Neural cell (in vitro differentiated cells): ENCODE data around the gene NRAS. TPM values are rescaled to one million over a fixed set of nuclear protein-coding genes. Genes with fewer than 3 reads are reported as not detected.

Experiments
- H2AFZ ChIP-seq: fragments of 200-600, 300-800 bp; sonication (generic), shearing (Covaris generic); 2 replicates; pipeline ENCODE4 v1.6.0; 2014; ENCODE audit warnings: low read depth, mild to moderate bottlenecking, antibody characterized with exemption, low read length, moderate library complexity
- H3F3A ChIP-seq: fragments of 200-600 bp; shearing (Covaris generic); 2 replicates; pipeline ENCODE4 v1.6.1; 2016; ENCODE audit warnings: mild to moderate bottlenecking, moderate library complexity, mixed read lengths, antibody characterized with exemption, low read length; ENCODE audit not compliant: insufficient read depth, poor library complexity, severe bottlenecking
- H3K27ac ChIP-seq: fragments of 200-600, 300-800 bp; sonication (generic), shearing (Covaris generic); 2 replicates; pipeline ENCODE4 v1.5.1; 2014; ENCODE audit warnings: mild to moderate bottlenecking, low read length, moderate library complexity
- H3K27me3 ChIP-seq: fragments of 300-800, 200-600 bp; sonication (generic), shearing (Covaris generic); 2 replicates; pipeline ENCODE4 v1.6.0; 2014; ENCODE audit warnings: mild to moderate bottlenecking, low read depth, low read length, moderate library complexity; ENCODE audit not compliant: insufficient read depth
- H3K36me3 ChIP-seq: fragments of 300-800, 200-600 bp; sonication (generic), shearing (Covaris generic); 2 replicates; pipeline ENCODE4 v1.5.1; 2014; ENCODE audit warnings: mild to moderate bottlenecking, antibody characterized with exemption, low read length, moderate library complexity; ENCODE audit not compliant: insufficient read depth
- H3K4me2 ChIP-seq: fragments of 300-800, 200-600 bp; sonication (generic), shearing (Covaris generic); 2 replicates; pipeline ENCODE4 v1.6.0; 2014; ENCODE audit warnings: mild to moderate bottlenecking, low read length
- H3K4me3 ChIP-seq: fragments of 300-800, 200-600 bp; sonication (generic), shearing (Covaris generic); 2 replicates; pipeline ENCODE4 v1.5.1; 2014; ENCODE audit warnings: mild to moderate bottlenecking, low read length, moderate library complexity
- H3K79me2 ChIP-seq: fragments of 200-600 bp; shearing (Covaris generic); replicated peaks from 2 replicates; pipeline ENCODE4 v1.6.0; 2014; ENCODE audit warnings: mild to moderate bottlenecking, low read length, moderate library complexity; ENCODE audit not compliant: insufficient read depth
- H3K9ac ChIP-seq: fragments of 300-800, 200-600 bp; sonication (generic), shearing (Covaris generic); 2 replicates; pipeline ENCODE4 v1.6.1; 2016; ENCODE audit warnings: mild to moderate bottlenecking, low read length, mixed read lengths
- H3K9me2 ChIP-seq: fragments of 200-600 bp; shearing (Covaris generic); 2 replicates; pipeline ENCODE4 v1.6.1; 2016; ENCODE audit warnings: mild to moderate bottlenecking, low read length, mixed read lengths; ENCODE audit not compliant: insufficient read depth
- H3K9me3 ChIP-seq: fragments of 200-600, 300-800 bp; sonication (generic), shearing (Covaris generic); 2 replicates; pipeline ENCODE4 v1.6.1; 2016; ENCODE audit warnings: mild to moderate bottlenecking, mixed run types, low read length, moderate library complexity, mixed read lengths
- H4K20me1 ChIP-seq: fragments of 200-600 bp; shearing (Covaris generic); 2 replicates; pipeline ENCODE4 v1.6.1; 2016; ENCODE audit warnings: mild to moderate bottlenecking, mixed run types; ENCODE audit not compliant: insufficient read depth
- EP300 ChIP-seq: fragments of 450-650 bp; conservative IDR thresholded peaks from 2 replicates; pipeline ENCODE4 v1.6.1; 2014; ENCODE audit warnings: antibody characterized with exemption, mild to moderate bottlenecking, moderate library complexity; ENCODE audit not compliant: poor library complexity, severe bottlenecking
- EZH2 ChIP-seq: fragments of 200-600, 300-800 bp; shearing (Covaris generic), sonication (generic); IDR thresholded peaks from 2 replicates; pipeline ENCODE4 v1.6.1; 2014; ENCODE audit warnings: antibody characterized with exemption, low read length, borderline replicate concordance, mild to moderate bottlenecking; ENCODE audit not compliant: insufficient read depth, poor library complexity, severe bottlenecking
- MXI1 ChIP-seq: fragments of 450-650 bp; conservative IDR thresholded peaks from 2 replicates; pipeline ENCODE4 v1.6.1; 2014; ENCODE audit warnings: antibody characterized with exemption, mild to moderate bottlenecking; ENCODE audit not compliant: poor library complexity, severe bottlenecking
- POLR2AphosphoS5 ChIP-seq: IDR thresholded peaks from 2 replicates; pipeline ENCODE4 v1.6.1; 2012
- RAD21 ChIP-seq: fragments of 450-650 bp; conservative IDR thresholded peaks from 2 replicates; pipeline ENCODE4 v1.6.1; 2014; ENCODE audit warnings: antibody characterized with exemption, mild to moderate bottlenecking, moderate library complexity
- REST ChIP-seq: IDR thresholded peaks from 2 replicates; pipeline ENCODE4 v1.6.1; 2012; ENCODE audit warnings: borderline replicate concordance
- SMC3 ChIP-seq: fragments of 450-650 bp; conservative IDR thresholded peaks from 2 replicates; pipeline ENCODE4 v1.6.1; 2014; ENCODE audit warnings: antibody characterized with exemption, mild to moderate bottlenecking, moderate library complexity; ENCODE audit not compliant: poor library complexity
- TAF1 ChIP-seq: IDR thresholded peaks from 2 replicates; pipeline ENCODE4 v1.6.1; 2012; ENCODE audit warnings: low read depth
- polyA plus RNA-seq: library from polyadenylated mRNA; depleted of rRNA; stranded (reverse); fragments of >200 nt; gene quantifications from 2 replicates; pipeline ENCODE4 v1.2.3, GENCODE V29; 2014
- small RNA-seq, 3 experiments: library from RNA; depleted of rRNA; stranded (forward); fragments of <200 nt; gene quantifications; one replicate each; pipeline ENCODE3, GENCODE V24; 2012
- TF ChIP-seq, protein P1 (sequence below): fragments of 450-650 bp; IDR thresholded peaks from 2 replicates; pipeline ENCODE4 v1.5.1; 2014; ENCODE audit warnings: antibody characterized with exemption, mild to moderate bottlenecking, moderate library complexity; ENCODE audit not compliant: poor library complexity, severe bottlenecking

NRAS gene
- polyA plus RNA-seq, 1 donor from 2014 or later: 56.5 TPM

GRCh38 chr1:114660238-114660637 is 56.3 kb downstream of the NRAS start:
- H3K79me2 ChIP-seq: no peaks in the 10 kb centered on the region
- no peaks in the 10 kb centered on the region for H3F3A ChIP-seq
- H3K4me3 ChIP-seq: no peak overlapping the region
- no peaks in the 10 kb centered on the region for H4K20me1 ChIP-seq
- H3K27me3 ChIP-seq: no peaks in the 10 kb centered on the region
- TF ChIP-seq MXI1 (no peak), REST (no peak), EZH2 (no peak), POLR2AphosphoS5 (no peak), SMC3 (no peak), RAD21 (no peak), EP300 (no peak), TAF1 (no peak)
- TF ChIP-seq, protein P1, sequence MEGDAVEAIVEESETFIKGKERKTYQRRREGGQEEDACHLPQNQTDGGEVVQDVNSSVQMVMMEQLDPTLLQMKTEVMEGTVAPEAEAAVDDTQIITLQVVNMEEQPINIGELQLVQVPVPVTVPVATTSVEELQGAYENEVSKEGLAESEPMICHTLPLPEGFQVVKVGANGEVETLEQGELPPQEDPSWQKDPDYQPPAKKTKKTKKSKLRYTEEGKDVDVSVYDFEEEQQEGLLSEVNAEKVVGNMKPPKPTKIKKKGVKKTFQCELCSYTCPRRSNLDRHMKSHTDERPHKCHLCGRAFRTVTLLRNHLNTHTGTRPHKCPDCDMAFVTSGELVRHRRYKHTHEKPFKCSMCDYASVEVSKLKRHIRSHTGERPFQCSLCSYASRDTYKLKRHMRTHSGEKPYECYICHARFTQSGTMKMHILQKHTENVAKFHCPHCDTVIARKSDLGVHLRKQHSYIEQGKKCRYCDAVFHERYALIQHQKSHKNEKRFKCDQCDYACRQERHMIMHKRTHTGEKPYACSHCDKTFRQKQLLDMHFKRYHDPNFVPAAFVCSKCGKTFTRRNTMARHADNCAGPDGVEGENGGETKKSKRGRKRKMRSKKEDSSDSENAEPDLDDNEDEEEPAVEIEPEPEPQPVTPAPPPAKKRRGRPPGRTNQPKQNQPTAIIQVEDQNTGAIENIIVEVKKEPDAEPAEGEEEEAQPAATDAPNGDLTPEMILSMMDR: no peak
- H3K27ac ChIP-seq: no peak overlapping the region
- no peak overlapping the region for H2AFZ ChIP-seq
- H3K9me3 ChIP-seq: no peaks in the 10 kb centered on the region
- no peaks in the 10 kb centered on the region for H3K36me3 ChIP-seq
- H3K9me2 ChIP-seq: no peaks in the 10 kb centered on the region
- H3K4me2 ChIP-seq: no peak overlapping the region
- H3K9ac ChIP-seq: no peak overlapping the region

Small RNA genes within 50 kb of the gene (small RNA-seq; reads per million reads assigned to genes)
- gene RN7SL432P: 0 reads per million in 3 experiments
- gene RNY1P13: 2.8 to 9.5 (median 3.2) reads per million in 3 experiments

Other genes with a start within 250 kb of the NRAS start
- gene TRIM33, start 205.6 kb downstream of the NRAS start, polyA plus RNA-seq: 47.5 and 58.7 TPM in 2 replicates
- 129 and 149 TPM in 2 replicates for gene BCAS2, start 135.2 kb downstream of the NRAS start, polyA plus RNA-seq
- 0.18 and 0.26 TPM in 2 replicates for gene DENND2C, start 46.7 kb downstream of the NRAS start, polyA plus RNA-seq
- gene AMPD1, start 21.2 kb downstream of the NRAS start, polyA plus RNA-seq: not detected in 2 replicates
- gene CSDE1, start 41.2 kb upstream of the NRAS start, polyA plus RNA-seq: 381 and 424 TPM in 2 replicates
- 49.1 and 51.0 TPM in 2 replicates for gene SIKE1, start 63.9 kb upstream of the NRAS start, polyA plus RNA-seq
- gene SYCP1, start 138.1 kb upstream of the NRAS start, polyA plus RNA-seq: not detected in 2 replicates